ENCODE data around the gene MEX3A.

- TF ChIP-seq, protein P1, sequence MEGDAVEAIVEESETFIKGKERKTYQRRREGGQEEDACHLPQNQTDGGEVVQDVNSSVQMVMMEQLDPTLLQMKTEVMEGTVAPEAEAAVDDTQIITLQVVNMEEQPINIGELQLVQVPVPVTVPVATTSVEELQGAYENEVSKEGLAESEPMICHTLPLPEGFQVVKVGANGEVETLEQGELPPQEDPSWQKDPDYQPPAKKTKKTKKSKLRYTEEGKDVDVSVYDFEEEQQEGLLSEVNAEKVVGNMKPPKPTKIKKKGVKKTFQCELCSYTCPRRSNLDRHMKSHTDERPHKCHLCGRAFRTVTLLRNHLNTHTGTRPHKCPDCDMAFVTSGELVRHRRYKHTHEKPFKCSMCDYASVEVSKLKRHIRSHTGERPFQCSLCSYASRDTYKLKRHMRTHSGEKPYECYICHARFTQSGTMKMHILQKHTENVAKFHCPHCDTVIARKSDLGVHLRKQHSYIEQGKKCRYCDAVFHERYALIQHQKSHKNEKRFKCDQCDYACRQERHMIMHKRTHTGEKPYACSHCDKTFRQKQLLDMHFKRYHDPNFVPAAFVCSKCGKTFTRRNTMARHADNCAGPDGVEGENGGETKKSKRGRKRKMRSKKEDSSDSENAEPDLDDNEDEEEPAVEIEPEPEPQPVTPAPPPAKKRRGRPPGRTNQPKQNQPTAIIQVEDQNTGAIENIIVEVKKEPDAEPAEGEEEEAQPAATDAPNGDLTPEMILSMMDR (IDR thresholded peaks at IDR 0.05; ENCODE audit: low read length), result no peak
- no peak for TF ChIP-seq EZH2 (IDR thresholded peaks at IDR 0.05; ENCODE audit: borderline replicate concordance, low read length)
These were observed 44.6 kb upstream of the MEX3A start for GRCh38 chr1:156126630-156127534.
